HS-27A (cell line): ENCODE measurements around the gene SLC1A1.
"Not testable (repeated sequence)": the region's sequence is repeated elsewhere in the genome, so short reads cannot be mapped to it uniquely, and the experiment has no call there.

Source experiments
- DNase-seq: peaks from one replicate; pipeline ENCODE4 v3.0.0-alpha.2; 2012; ENCODE audit warnings: low read depth, missing footprints

Gene SLC1A1

GRCh38 chr9:4541856-4542255 lies 51.6 kb downstream of the SLC1A1 start:
- no peak for DNase-seq

DNA sequence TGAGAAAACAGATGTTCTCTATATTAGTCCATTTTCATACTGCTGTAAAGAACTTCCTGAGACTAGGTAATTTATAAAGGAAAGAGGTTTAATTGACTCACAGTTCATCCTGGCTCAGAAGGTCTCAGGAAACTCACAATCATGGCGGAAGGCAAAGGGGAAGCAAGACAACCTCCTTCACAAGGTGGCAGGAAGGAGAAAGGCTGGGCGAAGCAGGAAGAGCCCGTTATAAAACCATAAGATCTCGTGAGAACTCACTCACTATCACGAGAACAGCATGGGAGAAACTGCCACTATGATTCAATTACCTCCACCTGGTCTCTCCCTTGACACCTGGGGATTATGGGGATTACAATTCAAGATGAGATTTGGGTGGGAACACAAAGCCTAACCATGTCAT lies 54.4 kb downstream of the SLC1A1 start:
- not testable (repeated sequence) for DNase-seq

GRCh38 chr9:4547016-4547415 lies 56.7 kb downstream of the SLC1A1 start:
- DNase-seq: peak; percentile 7

DNA sequence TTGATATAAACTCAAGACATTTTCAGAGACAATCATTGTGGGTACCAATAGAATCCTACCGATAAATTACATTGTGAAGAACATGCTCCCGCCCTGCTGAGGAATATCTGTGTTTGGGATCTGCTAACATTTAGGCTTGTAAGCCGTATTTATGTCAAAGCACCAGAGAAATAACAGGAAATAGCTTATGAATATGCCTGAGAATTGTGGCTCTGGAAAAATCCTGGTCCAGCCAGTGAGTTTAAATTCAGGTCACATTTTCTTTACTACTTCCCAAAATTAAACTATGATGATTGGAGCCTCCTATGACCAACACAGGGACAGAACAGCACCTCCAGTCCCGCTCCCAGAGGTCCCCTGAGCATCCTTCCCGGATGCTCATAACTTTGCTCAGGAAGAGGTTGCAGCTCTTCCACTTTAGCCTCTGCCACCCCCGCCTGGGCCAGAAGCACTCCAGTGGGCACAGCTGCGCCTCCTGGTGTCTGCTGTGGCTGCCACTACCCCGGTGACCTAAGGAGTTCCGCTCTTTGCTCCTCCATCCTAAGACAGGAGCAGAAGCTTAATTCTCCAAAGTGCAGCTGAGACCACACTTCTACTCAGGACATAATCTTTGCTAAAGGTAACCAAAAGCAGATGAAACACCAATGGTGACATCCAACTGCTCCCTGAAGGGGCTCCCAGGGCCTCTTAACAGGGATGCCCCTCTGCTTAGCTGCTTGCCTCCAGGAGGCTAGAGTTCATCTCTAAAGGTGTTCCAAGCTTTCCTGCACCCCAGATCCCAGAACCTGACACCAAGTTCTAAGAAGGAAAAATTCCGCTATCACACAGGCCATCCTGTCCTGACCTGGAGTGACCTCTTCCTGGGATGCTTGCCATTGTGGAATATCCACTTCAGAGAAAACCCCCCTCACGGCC lies 58.8 kb downstream of the SLC1A1 start:
- no peak for DNase-seq

- no peak for DNase-seq
Measured at GRCh38 chr9:4549751-4550295, 59.6 kb downstream of the SLC1A1 start.

- DNase-seq: no peak
Measured at GRCh38 chr9:4550777-4551484, 60.7 kb downstream of the SLC1A1 start.

- peak; percentile 29 for DNase-seq
Measured at GRCh38 chr9:4553951-4554381, 63.7 kb downstream of the SLC1A1 start.

GRCh38 chr9:4555236-4555635 lies 65.0 kb downstream of the SLC1A1 start:
- DNase-seq: no peak

DNA sequence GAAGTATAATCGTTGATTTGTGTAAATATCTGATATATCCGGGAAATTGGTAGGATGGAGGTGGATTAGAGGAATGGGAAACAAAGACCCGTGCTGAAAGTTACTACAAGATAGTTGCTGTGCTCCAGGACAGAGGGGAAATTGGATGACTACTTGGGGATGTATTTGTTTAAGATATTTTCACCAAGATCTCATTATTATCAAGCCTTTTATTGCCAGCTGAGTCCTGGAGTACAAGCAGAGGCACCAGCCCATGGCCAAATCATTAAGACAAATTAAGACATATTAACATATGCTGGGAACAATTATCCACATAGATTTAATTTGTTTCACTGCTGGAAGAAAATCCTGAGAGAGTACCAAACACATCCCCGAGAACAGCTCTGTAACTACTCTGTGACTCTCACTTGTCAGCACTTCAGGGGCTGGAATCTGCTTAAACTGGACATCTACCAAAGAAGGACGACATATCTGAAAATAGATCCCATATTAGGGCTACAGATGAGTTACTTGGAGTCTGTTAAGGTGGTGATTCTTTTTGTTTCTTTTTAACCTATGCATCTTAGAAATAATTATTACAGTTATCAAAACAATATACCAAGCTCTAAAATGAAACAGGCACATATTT lies 68.2 kb downstream of the SLC1A1 start:
- DNase-seq: no peak

GRCh38 chr9:4559261-4560182 lies 69.3 kb downstream of the SLC1A1 start:
- no peak for DNase-seq

DNA sequence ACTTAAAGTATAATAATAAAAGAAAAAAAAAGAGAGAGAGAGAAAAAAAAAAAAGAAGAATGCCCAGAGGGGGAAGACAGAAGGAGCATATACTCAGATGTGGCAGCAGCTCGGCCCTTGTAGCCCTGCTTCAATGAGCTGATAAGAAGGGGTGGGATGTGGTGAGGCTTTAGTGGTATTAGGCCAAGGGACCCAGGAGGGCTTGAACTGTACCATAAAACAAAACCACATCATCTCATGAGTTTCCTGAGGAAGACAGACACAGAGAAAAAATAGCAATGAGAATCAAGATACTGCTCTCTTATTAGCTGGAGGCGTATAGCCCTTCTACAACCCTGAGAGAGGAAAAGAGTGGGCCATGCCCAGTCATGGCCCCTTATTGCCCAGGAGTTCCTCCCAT lies 72.8 kb downstream of the SLC1A1 start:
- DNase-seq: no peak

- no peak for DNase-seq
Measured at GRCh38 chr9:4566806-4567205, 76.5 kb downstream of the SLC1A1 start.

DNA sequence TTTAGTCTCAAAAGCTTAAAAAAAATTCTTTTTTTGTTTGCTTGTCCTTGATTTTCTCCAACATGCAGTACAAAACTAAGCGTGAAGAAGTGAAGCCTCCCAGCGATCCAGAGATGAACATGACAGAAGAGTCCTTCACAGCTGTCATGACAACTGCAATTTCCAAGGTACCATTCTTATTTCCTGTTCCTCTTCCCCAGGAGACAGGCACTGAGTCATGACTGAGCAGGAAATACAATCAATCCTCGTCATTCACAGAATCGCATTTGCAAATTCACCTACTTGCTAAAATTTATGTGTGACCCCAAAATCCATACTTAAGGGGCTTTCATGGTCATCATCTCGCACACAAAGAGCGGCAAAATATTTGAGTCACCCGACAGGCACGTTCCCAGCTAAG lies 77.3 kb downstream of the SLC1A1 start:
- no peak for DNase-seq

DNA sequence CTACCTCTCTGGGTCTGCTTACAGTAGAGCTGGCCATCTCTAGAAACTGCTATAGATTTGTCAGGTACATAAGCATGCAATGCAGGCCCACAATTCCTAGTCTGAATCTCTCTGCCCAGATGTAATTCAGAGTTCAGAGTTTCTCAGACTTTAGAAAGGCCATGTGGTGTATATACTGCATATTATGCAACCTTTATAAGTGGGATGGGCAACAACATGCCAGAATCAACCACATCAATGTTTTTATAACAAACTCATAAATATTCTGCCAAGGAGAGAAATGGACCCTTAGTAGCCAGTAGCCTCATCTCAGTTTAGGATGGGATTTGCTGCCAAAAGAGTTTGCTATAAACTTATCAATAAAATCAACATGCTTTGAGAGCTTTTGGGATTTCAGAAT lies 78.8 kb downstream of the SLC1A1 start:
- no peak for DNase-seq

GRCh38 chr9:4572184-4572826 lies 82.0 kb downstream of the SLC1A1 start:
- no peak for DNase-seq

DNA sequence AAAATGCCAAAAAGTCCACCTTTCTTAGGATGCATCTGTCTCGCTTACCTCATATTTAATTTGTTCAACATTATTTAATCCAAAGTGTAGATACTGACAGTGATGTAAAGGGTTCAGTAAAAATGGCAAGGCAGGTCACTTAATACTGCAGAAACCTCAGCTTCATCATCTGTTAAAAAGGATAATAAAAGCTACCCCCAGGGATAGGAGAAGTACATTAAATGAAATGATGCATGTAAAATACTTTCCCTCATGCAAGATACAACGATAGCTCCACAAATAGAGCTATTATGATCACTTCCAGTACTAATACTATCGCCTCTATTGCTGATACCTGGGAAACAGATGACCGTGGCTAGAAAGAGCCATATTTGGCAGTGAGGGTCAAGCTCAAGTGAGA lies 82.9 kb downstream of the SLC1A1 start:
- DNase-seq: no peak

DNA sequence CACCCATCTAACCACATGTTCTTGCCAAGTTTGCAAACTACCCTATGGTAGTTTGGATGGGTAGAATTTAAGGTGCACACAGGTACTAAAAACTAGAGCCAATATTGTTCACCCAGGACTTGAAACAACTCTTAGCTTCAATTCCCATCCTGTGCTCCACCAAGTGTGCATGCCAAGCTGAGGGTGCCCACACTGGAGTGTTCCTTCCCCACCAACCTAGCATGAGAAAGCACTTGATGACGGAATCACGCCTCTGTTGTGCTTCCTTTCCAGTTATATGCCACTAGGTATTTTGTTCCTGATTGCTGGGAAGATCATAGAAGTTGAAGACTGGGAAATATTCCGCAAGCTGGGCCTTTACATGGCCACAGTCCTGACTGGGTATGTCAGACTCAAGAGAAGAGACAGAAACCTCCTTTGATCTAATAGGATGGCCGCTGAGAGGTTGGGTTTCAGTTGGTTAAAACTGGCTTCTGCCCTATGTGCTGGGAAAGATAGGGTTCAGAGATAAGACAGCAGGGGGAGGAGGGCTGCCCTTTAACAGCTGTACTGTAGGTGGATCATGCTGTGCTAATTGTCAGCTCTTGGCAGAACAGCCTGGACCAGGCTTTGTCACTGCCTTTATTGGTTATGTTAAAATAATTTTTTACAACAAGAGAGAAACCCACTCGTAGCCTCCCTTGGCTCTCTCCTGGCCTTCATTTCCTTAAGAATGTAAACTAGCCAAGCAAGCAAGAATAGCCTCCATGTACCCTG lies 83.5 kb downstream of the SLC1A1 start:
- no peak for DNase-seq

- DNase-seq: no peak
Measured at GRCh38 chr9:4574657-4575243, 84.5 kb downstream of the SLC1A1 start.

- no peak for DNase-seq
Measured at GRCh38 chr9:4575997-4576396, 85.7 kb downstream of the SLC1A1 start.

- no peak for DNase-seq
Measured at GRCh38 chr9:4576448-4576847, 86.2 kb downstream of the SLC1A1 start.
